Measurements from ENCODE around the gene LRRC8A.

DNA sequence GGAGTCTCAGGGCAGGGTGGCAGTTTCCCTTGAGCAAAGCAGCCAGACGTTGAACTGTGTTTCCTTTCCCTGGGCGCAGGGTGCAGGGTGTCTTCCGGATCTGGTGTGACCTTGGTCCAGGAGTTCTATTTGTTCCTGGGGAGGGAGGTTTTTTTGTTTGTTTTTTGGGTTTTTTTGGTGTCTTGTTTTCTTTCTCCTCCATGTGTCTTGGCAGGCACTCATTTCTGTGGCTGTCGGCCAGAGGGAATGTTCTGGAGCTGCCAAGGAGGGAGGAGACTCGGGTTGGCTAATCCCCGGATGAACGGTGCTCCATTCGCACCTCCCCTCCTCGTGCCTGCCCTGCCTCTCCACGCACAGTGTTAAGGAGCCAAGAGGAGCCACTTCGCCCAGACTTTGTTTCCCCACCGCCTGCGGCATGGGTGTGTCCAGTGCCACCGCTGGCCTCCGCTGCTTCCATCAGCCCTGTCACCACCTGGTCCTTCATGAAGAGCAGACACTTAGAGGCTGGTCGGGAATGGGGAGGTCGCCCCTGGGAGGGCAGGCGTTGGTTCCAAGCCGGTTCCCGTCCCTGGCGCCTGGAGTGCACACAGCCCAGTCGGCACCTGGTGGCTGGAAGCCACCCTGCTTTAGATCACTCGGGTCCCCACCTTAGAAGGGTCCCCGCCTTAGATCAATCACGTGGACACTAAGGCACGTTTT lies 35.4 kb downstream of the LRRC8A start:
- TF ChIP-seq, protein P1, sequence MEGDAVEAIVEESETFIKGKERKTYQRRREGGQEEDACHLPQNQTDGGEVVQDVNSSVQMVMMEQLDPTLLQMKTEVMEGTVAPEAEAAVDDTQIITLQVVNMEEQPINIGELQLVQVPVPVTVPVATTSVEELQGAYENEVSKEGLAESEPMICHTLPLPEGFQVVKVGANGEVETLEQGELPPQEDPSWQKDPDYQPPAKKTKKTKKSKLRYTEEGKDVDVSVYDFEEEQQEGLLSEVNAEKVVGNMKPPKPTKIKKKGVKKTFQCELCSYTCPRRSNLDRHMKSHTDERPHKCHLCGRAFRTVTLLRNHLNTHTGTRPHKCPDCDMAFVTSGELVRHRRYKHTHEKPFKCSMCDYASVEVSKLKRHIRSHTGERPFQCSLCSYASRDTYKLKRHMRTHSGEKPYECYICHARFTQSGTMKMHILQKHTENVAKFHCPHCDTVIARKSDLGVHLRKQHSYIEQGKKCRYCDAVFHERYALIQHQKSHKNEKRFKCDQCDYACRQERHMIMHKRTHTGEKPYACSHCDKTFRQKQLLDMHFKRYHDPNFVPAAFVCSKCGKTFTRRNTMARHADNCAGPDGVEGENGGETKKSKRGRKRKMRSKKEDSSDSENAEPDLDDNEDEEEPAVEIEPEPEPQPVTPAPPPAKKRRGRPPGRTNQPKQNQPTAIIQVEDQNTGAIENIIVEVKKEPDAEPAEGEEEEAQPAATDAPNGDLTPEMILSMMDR (IDR thresholded peaks at IDR 0.05): no peak
- no peak for TF ChIP-seq POLR2A (IDR thresholded peaks at IDR 0.05)

Measured in esophagus squamous epithelium (tissue), 4 donors.